ENCODE results near the gene RBM10.
"Not testable (repeated sequence)": the region's sequence is repeated elsewhere in the genome, so short reads cannot be mapped to it uniquely, and the experiment has no call there.

RBM10 gene, protein sequence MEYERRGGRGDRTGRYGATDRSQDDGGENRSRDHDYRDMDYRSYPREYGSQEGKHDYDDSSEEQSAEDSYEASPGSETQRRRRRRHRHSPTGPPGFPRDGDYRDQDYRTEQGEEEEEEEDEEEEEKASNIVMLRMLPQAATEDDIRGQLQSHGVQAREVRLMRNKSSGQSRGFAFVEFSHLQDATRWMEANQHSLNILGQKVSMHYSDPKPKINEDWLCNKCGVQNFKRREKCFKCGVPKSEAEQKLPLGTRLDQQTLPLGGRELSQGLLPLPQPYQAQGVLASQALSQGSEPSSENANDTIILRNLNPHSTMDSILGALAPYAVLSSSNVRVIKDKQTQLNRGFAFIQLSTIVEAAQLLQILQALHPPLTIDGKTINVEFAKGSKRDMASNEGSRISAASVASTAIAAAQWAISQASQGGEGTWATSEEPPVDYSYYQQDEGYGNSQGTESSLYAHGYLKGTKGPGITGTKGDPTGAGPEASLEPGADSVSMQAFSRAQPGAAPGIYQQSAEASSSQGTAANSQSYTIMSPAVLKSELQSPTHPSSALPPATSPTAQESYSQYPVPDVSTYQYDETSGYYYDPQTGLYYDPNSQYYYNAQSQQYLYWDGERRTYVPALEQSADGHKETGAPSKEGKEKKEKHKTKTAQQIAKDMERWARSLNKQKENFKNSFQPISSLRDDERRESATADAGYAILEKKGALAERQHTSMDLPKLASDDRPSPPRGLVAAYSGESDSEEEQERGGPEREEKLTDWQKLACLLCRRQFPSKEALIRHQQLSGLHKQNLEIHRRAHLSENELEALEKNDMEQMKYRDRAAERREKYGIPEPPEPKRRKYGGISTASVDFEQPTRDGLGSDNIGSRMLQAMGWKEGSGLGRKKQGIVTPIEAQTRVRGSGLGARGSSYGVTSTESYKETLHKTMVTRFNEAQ

DNA sequence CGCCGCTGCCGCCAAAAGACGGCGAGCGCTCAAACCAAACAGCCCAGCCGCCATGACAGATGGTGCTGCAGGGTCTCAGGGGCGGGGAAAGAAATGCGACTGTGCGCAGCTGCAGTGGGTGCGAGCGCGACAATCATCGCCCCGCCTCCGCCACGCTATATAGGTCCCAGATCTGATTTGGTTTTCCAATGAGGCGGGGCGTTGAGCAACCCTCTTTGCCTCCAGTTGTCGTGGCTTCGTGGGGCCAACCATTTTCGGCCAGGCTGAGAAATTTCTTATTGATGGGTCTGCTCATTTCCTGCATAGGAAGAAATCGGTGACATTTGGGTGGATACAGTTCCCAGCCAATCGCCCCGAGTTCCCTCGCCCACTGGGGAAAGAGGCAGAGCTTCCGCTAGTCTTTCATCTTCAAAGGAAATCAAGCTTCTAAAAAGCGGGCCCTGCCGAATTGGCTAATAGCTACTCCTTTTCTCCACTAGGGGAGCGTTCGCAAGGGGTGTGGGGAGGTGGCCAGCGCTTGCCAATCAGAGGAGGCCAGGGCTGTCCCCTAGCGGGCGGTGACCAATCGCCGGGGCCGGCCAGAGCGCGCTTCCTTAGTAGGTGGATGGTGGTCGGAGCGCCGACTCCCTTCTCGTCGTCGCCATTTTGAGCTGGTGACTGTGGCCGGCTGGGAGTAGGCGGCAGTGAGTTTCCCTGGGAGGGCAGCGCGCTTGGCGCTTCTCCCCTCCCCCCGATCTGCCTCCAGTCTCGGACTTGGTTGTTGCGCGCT is at the start of gene RBM10, which contains the start of gene NDUFB11:
Gene RBM10 (plus strand): TSS at position 596 of the 769 bp plus-strand sequence. CDS start 2,261 bp downstream, outside the sequence.
Gene NDUFB11 (minus strand): TSS at position 77 of the 769 bp plus-strand sequence. CDS start 23 bp downstream, at position 54.
- peak; percentile 94 for DNase-seq

DNA sequence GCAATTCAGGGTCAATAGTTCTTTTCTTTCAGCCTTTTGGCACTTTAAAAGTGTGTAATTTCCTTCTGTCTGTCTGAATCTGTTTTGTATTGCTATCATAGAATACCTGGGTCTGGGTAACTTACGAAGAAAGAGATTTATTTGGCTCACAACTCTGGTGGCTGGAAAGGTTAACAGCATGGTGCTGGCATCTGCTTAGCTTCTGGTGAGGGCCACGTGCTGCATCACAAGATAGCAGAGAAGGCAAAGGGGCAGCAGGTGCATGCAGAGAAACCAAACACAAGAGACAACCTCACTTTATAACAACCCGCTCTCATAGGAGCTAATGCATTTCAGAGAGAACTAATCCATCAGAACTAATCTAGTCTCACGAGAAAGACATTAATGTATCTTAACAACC is 48.0 kb upstream of the RBM10 start:
- DNase-seq: no peak

DNA sequence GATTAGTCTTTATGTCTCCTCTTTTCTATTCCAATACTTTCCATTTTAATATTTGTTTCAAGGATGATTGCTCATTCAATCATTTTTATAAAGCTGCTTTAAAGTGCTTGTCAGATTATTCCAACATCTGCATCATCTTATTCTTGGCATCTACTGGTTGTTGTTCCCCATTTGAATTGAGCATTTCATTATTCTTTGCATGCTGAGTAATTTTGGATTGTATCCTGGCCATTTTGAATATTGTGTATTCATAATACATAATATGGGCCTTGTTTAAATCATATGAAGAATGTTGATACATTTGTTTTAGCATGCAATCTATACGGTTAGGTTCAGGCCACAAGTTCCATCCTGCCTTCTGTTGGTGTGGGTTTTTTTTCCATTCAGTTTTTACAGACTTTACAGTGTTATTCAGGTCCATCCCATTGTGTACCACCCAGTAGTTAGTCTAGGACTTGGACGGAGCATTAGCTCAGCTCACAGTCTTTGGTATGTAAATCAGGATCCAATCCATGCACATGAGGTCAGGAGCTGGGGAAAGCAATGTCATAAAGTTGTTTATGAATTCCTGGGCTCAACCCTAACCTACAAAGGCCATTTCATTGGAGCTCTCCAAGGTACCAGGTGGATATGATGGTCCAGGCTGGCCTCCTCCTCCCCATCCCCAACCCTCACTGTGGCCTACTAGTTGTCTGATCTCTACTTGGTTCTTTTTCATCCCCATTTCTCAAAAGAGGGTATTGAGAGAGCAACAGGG is 46.5 kb upstream of the RBM10 start:
- no peak for DNase-seq

DNA sequence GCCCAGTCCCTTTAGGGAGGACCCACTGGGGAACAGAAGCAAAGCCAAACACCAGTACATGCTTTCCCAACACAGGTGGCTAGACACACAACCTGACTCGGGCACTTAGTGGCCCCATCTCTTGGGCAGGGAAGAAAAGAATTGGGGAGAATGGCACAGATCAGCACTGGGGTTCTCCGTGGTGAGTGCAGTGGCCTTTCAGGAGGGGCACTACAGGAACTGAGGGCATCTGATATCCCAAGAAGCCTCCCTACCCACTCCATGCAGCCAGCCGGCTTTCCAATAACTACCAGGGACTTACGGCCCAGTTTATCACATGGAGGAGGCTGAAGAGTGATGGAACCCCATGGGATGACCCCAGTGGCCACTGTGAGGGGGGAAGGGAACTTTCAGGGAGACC is 43.8 kb upstream of the RBM10 start:
- no peak for DNase-seq

DNA sequence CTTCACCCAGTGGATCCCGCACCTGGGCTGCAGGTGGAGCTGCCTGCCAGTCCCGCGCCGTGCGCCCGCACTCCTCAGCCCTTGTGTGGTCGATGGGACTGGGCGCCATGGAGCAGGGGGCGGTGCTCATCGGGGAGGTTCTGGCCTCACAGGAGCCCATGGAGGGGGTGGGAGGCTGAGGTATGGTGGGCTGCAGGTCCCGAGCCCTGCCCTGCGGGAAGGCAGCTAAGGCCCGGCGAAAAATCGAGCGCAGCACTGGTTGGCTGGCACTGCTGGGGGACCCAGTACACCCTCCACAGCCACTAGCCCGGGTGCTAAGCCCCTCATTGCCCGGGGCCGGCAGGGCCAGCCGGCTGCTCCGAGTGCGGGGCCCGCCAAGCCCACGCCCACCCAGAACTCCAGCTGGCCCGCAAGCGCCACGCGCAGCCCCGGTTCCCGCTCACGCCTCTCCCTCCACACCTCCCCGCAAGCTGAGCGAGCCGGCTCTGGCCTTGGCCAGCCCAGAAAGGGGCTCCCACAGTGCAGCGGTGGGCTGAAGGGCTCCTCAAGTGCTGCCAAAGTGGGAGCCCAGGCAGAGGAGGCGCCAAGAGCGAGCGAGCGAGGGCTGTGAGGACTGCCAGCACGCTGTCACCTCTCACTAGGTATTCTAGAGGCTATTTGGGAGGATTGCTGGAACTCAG is 33.9 kb upstream of the RBM10 start:
- not testable (repeated sequence) for DNase-seq

DNA sequence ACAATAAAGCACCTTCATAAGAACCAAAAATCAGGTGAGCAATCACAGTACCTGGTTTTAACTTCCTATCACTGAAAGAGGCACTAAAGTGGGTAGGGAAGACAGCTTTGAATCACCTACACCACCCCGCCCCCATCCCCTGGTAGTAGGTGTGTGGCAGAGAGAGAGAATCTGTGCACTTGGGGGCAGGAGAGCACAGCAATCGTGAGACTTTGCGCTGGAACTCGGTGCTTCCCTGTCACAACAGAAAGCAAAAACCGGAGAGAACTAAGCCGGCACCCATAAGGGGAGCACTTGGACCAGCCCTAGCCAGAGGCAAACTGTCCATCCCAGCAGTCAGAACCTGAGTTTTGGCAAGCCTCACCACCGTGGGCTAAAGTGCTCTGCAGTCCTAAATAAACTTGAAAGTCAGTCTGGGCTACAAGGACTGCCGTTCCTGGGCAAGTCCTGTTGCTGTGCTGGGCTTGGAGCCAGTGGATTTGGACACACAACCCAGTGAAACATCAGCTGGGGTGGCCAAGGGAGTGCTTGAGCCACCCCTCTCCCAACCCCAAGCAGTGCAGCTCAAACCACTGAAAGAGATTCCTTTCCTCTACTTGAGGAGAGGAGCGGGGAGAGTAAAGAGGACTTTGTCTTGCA is 32.6 kb upstream of the RBM10 start:
- DNase-seq: no peak

DNA sequence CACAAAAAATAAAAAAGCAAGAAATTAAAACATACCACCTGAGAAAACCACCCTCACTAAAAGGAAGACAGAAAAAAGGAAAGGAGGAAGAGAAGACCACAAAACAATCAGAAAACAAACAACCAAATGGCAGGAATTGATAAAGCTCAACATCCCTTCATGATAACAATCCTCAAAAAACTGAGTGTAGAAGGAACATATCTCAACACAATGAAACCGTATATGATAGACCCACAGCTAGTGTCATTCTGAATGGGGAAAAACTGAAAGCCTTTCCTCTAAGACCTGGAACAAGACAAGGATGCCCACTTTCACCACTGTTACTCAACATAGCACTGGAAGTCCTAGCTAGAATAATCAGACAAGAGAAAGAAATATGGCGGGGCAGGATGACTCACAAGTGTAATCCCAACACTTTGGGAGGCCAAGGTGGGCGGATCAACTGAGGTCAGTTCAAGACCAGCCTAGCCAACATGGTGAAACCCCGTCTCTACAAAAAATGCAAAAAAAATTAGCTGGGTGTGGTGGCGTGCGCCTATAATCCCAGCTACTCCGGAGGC is 28.4 kb upstream of the RBM10 start:
- DNase-seq: not testable (repeated sequence)

DNA sequence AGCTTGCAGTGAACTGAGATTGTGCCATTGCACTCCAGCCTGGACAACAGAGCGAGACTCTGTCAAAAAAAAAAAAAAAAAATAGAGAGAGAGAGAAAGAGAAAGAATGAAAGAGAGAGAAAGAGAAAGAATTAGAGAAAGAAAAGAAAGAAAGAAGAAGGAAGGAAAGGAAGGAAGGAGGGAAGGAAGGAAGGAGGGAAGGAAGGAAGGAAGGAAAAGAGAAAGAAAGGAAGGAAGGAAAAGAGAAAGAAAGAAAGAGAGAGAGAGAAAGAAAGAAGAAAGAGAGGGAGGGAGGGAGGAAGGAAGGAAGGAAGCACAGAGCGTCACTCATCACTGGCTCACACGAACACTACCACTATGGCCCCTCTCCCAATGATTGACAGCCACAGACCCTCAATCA is 20.6 kb upstream of the RBM10 start:
- not testable (repeated sequence) for DNase-seq

DNA sequence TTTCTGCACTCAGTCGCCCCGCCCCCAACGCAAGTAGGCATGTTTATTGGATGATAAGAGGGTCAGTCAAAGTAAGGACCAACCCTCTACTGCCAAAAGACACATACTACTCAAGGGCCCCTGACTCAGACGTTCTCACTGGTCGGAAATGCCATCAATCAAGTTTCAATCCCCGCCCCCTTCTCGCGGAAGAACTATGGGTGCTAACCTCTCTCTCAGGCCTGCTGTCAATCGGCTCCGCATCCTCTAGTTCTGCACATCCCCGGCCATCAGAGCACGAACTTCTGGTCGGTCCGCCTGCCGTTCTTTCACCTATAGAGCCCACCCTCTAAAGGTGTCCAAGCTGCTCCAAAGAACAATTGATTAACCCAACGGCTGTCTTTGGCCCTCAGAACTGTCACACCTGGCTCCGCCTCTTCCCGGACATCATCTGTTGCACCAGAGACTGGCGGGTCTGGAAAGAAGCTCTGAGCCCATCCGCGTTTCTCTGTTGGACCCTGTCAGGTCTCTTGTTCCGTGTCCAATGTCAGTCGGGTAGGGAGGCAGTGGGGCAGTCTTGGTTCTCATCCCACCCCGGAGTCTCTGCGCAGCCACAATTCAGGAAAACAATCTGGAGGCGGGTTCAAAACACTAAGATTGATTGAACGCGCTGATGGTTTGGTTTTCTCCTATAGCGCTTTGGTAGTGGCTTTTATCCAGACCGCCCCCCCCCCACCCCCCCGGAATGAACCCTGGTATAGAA is 15.7 kb upstream of the RBM10 start:
- DNase-seq: peak; percentile 88

DNA sequence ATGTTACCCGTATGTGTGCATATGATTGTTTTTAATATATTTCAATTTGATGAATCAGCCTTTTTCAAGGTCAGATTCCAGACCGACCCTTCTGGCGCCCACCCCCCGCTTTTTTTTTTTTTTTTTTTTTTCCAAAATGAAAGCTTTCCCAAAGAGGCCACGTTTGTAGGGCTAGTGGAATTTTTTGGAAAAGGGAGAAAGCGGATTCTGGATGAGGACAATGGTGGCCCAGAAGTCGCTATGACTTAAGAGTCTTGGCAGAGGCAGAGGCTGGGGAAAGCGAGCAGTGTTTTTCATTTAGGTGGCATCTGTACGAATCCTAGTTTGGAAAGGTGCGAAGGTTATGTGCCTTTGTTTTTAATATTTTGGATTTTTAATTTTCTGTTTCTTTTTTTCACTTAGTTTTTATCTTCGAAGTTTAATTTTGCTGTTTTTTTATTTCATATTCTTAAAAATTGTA is 15.1 kb upstream of the RBM10 start:
- no peak for DNase-seq

DNA sequence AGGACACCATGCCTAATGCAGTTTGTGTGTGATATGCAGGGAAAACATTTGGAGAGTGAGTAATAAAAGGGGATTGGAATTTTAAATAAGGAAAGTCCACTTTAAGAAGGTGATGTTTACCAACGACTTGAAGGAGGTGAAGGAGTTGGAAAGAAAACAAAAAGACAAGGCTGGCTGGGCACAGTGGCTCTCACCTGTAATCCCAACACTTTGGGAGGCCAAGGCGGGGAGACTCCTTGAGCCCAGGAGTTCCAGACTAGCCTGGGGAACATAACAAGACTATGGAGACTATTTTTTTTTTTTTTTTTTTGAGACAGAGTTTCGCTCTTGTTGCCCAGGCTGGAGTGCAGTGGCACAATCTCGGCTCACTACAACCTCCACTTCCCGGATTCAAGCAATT is 11.5 kb upstream of the RBM10 start:
- DNase-seq: no peak

DNA sequence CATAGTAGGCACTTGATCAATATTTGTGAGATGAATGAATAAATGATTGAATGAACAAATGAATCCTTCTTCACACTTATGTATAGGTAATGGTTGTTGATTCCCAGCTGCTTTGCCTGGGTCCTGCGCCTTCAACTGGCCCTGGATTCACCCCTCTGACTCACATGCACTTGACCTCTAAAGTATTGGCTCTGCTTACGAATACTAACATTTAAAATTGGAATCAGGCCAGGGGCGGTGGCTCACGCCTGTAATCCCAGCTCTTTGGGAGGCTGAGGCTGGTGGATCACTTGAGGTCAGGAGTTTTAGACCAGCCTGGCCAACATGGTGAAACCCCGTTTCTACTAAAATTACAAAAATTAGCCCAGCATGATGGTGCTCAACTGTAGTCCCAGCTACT is 9.4 kb upstream of the RBM10 start:
- DNase-seq: not testable (repeated sequence)

DNA sequence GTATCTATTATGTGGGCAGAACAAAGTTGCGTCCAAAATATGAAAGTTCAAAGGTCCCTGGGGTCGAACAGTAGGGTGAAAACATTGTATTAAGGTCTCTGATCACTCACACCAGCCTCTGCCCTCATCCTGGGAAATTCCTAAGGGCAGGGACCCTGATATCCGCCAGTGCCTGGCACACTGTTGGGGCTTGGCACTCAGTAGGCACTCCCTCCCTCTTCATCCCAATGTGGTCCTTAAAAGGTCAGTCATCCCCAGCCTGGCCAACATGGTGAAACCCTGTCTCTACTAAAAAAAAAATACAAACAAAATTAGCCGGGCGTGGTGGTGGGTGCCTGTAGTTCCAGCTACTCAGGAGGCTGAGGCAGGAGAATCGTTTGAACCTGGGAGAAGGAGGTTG is 6.8 kb upstream of the RBM10 start:
- no peak for DNase-seq

DNA sequence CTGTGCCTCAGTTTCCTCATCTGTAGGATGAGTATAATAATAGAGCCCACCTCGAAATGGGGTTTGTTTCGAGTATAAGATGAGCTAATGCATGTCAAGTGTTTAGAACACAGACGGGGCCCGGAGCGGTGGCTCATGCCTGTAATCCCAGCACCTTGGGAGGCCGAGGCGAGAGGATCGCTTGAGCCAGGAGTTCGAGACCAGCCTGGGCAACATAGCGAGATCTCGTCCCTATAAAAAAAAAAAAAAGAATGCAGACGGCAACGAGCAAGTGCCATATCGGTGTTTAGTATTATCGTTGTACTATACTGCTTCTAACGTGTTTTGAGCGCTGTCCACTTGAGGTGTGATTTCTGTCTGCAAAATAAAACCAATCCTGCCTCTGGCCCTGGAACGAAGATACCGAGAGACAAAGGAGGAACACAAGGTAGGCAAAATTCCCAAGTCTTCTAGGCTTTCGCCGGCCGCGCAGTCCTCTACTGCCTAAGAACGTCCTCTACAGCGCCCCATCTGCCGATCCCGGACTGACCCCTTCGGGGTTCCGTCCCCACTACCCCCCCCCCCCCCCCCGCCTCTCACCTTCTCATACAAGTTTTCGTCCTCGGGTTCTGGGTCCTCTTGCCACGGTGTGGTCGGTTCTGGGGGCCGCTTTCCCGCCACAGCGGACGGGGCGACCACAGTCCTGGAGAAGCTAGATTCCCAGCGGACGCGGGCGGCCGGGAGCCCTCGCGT is 961 bp upstream of the RBM10 start:
- no peak for DNase-seq

DNA sequence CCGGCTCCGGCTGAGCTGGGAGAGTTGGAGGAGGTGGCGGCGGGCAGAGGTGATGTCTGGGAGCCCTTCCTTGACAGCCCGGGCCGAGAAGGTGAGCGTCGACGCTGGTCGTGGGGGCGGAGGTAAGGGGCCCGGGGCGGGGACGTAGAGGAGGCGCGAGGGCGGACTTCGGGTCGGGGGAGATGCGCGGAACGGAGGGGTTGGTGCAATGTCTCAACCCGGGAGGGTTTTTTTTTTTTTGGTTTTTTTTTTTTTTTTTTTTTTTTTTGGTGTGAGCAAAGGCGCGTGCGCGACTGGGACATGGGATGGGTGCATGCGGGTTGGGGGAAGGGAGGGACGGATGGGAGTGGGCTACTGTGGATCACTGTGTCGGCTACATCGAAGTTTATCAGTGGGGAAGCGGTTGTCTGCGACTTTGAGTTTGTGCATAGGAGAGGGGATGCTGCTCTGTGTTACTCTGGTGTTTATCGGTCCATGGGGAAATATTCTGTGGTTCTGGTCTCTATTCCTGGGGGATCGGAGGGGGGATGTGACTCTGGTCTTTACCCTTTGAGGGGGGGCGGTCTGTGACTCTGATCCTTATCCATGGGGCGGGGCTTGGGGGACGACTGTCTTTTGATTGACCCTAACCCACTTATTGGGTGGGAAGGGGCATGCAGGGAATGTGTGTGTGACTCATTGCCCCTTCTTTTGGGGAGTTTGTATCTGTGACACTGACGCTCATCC is 537 bp downstream of the RBM10 start:
- no peak for DNase-seq

DNA sequence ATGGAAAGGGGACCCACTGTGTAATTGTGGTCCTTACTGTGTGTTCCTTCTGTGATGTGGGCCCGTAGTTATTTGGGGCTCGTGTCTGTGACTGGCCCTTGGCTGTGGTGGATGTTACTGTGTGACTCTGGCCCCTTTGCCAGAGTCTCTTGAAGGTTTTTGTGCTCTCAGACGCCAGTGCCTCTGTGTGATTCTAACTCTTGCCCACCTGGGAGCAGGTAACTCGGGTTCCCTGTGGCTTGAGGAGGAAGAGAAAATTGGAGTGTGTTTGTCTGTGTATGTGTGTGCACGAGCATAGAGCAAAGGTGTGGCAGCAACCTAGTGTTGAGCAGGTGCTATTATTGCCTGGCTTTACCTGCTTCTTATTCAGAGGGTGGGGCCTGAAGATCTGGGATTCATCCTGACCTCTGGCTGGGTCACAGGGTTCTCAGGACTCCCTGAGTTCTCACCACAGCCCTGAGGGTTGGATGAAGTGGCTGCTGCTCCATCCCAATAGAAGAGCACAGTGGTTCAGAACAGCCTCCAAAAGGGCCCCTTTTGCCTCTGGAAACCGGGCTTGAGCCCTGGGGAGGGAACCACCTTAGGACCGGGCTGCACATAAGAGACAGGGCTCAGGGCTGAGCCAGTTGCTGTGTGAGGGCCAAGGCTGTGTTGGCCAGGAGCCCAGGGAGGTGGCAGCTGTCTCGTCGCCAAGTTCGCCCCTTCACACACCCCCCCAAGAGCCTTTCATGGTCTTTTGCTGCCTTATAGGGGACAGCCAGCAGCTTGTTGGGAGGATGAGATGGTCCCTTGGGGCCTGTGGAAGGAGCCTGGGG is 1.3 kb downstream of the RBM10 start:
- DNase-seq: no peak

All from stimulated activated CD4-positive, alpha-beta T cell treated with anti-CD3 and anti-CD28 coated beads, Interleukin-1b, Interleukin-23, amount 100 ng/mL, for 48 hours (primary cell).